Measurements from ENCODE around the gene TPGS2.
"Not testable (repeated sequence)": the region's sequence is repeated elsewhere in the genome, so short reads cannot be mapped to it uniquely, and the experiment has no call there.

Gene TPGS2

GRCh38 chr18:36821681-36822080 is 7.1 kb downstream of the TPGS2 start:
- DNase-seq: peak; percentile 62

- DNase-seq: no peak
Measured at GRCh38 chr18:36819621-36820020, 9.2 kb downstream of the TPGS2 start.

- DNase-seq: no peak
Measured at GRCh38 chr18:36818652-36819051, 10.2 kb downstream of the TPGS2 start.

GRCh38 chr18:36817039-36817438 is 11.8 kb downstream of the TPGS2 start:
- no peak for DNase-seq

GRCh38 chr18:36816096-36816495 is 12.7 kb downstream of the TPGS2 start:
- not testable (repeated sequence) for DNase-seq

GRCh38 chr18:36814994-36815393 is 13.8 kb downstream of the TPGS2 start:
- DNase-seq: no peak

- no peak for DNase-seq
Measured at GRCh38 chr18:36813824-36814223, 15.0 kb downstream of the TPGS2 start.

- DNase-seq: no peak
Measured at GRCh38 chr18:36813101-36813775, 15.6 kb downstream of the TPGS2 start.

GRCh38 chr18:36812678-36813077 is 16.1 kb downstream of the TPGS2 start:
- DNase-seq: no peak

- DNase-seq: peak; percentile 27
Measured at GRCh38 chr18:36811955-36812354, 16.8 kb downstream of the TPGS2 start.

- DNase-seq: peak; percentile 38
Measured at GRCh38 chr18:36811430-36811829, 17.4 kb downstream of the TPGS2 start.

GRCh38 chr18:36809590-36810381 is 19.0 kb downstream of the TPGS2 start:
- peak; percentile 78 for DNase-seq

- peak; percentile 93 for DNase-seq
Measured at GRCh38 chr18:36808681-36809080, 20.1 kb downstream of the TPGS2 start.

- no peak for DNase-seq
Measured at GRCh38 chr18:36805105-36805504, 23.7 kb downstream of the TPGS2 start.

GRCh38 chr18:36798738-36799473 is 29.9 kb downstream of the TPGS2 start:
- no peak for DNase-seq

- DNase-seq: no peak
Measured at GRCh38 chr18:36792634-36793283, 36.0 kb downstream of the TPGS2 start.

GRCh38 chr18:36786686-36787085 is 42.1 kb downstream of the TPGS2 start:
- DNase-seq: peak; percentile 83

- DNase-seq: no peak
Measured at GRCh38 chr18:36783792-36784191, 45.0 kb downstream of the TPGS2 start.

GRCh38 chr18:36782710-36783109 is 46.1 kb downstream of the TPGS2 start:
- no peak for DNase-seq

- DNase-seq: no peak
Measured at GRCh38 chr18:36780748-36781147, 48.1 kb downstream of the TPGS2 start.

GRCh38 chr18:36777566-36777965 is 51.2 kb downstream of the TPGS2 start:
- DNase-seq: no peak

GRCh38 chr18:36776650-36777049 is 52.2 kb downstream of the TPGS2 start:
- no peak for DNase-seq

GRCh38 chr18:36775396-36775795 is 53.4 kb downstream of the TPGS2 start:
- no peak for DNase-seq
